HG02642 (cell line): ENCODE results near the gene NETO2.
A peak's percentile ranks its signal among the peaks of the same experiment; 100 is the strongest.

Experiments used
- ATAC-seq: cut with Tn5 transposase; IDR thresholded peaks from one replicate; pipeline ENCODE4 v1.9.1; 2021; ENCODE audit warnings: mild to moderate bottlenecking; ENCODE audit not compliant: unreplicated experiment, poor library complexity

NETO2 gene

DNA sequence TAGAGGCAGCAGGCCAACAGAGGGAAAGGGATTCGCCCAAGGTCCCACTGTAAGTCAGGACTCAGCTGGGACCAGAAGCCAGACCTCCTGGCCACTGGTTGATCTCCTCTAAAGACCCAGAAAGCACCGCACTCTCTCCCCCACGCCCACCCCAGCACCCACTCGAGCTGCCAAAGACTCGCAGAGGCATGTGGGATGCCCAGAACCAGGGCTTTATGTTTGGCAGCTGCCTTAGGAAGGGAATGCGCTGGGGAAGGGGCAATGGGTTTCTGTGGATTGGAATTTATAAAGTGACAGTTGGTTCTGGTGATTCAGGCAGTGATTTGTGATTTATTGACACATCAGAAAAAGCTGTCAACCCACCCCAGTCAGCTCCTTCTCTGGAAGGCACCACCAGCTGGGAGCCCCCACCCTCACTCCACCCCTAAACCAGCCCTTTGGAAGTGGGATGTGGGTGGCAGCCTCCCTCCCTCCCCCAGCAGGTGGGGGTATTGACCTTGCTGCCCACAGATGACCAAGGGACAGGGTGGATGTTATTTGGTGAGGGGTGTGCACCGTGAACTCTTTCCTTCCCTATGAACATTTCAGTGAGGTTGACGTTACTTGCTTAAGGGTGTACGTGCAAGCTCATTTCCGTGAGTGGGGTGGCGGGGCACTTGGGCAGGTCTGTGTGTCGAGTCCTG is 93.7 kb downstream of the NETO2 start:
- no peak for ATAC-seq

DNA sequence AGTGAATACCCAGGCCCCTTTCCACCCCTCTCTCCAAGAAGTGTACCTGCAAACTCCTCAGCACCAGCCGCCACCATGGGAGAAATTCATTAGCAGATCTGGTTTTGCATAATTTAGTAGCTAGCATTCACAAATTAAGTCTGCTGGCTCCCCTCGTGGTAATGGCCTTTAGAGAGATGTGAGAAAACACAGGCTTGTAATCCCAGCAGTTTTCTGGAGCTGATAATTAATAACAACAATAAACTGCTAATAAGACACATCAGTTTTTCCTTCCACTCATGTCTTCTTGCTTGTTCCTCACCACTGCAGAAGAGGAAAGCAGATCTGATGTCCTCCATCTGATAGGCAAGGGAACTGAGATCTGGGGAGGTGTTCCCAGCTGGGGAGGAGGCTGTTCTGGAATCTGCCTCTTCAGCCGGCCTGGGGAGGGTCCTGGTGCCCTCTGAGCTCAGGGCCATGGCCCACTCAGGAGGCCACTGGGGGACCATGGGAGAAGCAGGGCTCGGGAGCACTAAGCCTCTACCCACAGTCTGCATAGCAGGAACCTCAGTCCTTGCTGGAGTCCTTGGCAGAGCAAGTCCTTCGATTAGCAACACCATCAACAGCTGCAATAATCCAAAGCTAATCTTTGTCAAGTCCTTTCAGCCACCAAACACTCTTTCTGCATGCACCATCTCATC is 96.1 kb downstream of the NETO2 start:
- ATAC-seq = no peak

DNA sequence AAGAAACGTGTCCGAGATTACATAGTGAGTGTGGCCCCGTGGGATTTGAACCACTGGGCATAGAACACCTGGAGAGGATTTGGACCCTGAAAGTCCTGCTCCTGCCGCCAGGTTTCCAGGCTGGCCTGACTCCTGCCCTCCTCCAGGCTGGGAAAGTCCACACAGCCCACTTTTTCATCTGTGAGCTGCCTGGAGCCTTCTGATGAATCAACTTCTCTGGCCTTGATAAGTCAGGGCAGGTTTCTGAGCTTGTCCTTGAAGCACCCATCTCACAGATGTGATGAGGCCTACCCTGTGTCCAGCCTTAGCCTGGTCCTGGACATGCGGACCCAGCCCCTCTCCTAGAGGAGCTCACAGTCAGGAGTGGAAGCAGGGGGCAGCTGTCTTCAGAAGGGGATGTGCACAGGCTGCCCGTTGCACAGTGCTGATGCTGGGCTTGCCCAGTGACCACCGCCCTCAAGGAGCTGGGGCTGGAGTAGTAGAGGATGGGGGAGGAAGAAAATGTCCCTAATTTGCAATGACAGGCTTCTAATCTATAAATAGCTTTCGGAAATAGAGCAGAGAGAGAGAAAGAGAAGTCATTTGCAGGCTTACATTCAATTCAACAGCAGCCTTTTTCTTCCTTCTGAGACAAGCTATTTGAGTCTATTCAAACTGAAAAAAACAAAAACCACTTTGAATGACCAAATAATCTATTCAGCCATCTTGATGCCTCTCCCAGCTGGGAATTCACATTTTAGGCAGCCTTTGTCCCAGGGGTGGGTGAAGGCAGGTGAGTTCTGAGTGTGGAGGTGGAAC is 96.8 kb downstream of the NETO2 start:
- peak; percentile 67 for ATAC-seq

- no peak for ATAC-seq
Observed at GRCh38 chr16:47045459-47045858, 98.3 kb downstream of the NETO2 start.

GRCh38 chr16:47045023-47045422 is 98.7 kb downstream of the NETO2 start:
- ATAC-seq = no peak

- no peak for ATAC-seq
Observed at GRCh38 chr16:47043970-47044684, 99.6 kb downstream of the NETO2 start.

GRCh38 chr16:47043200-47043599 is 100.5 kb downstream of the NETO2 start:
- no peak for ATAC-seq

DNA sequence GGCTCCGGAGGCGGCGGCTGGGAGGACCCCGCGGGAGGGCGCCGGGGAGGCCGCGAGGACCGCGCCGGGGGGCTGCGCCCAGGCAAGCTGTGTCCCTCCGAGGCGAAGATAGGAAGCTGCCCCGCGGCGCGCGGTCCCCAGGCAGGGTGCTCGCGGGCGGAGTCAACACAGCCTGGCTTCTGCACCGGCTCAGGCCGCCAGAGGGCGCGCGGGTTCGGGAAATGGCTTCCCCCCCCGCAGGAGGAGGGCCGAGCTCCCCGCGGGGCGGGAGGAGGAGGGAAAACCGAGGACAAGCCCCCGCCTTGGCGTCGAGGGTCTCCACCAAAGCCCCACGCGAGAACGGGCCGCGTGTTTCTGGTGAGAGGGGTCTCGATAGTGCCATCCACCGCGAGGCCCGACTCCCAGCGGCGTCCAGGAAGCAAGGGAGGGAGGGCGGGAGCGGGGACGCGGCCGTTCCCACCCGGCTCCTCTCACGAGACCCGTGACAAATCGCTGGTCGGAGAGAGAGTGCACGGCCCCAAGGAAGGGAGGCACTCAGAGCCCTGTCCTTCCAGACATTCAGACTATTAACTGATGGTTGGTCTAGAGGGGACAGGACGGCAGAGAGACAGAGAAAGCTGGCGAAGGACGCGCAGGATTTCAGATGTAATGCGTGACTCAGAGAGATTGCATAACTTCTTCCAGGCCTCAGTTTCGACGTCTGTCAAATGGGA is 105.8 kb downstream of the NETO2 start:
- peak; percentile 92 for ATAC-seq

- ATAC-seq = peak; percentile 35
Observed at GRCh38 chr16:47037396-47037745, 106.4 kb downstream of the NETO2 start.

DNA sequence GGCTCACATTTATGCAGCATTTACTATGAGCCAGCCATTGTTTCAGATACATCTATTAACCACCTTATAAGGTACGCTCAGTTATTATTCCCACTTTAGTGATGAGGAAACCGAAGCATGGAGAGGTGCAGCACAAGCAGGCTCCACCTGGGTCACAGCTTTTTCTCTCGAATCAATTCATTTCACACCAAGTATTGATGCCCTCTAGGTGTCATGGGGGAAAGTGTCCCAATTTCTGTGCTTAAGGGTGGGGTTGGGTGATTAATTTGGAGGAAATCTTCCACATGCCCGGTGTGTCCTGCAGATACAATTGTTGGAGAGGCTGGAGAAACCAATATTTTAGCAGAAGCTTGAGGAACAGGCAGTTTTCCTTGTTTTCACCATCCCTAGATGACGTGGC is 107.5 kb downstream of the NETO2 start:
- no peak for ATAC-seq

GRCh38 chr16:47035436-47035835 is 108.3 kb downstream of the NETO2 start:
- no peak for ATAC-seq

DNA sequence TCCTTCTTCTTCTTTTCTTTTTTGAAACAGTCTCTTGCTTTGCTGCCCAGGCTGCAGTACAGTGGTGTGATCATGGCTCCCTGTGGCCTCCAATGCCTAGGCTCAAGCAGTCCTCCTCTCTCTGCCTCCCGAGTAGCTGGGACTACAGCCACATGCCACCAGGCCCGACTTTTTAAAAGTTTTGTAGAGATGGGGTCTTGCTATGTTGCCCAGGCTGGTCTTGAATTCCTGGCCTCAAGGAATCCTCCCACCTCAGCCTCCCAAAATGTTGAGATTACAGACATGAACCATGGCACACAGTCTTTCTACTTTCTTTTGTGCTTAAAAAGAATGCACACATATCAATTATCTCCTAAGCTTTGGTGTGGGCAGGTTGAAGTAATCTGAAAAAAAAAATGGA is 109.3 kb downstream of the NETO2 start:
- ATAC-seq = no peak

DNA sequence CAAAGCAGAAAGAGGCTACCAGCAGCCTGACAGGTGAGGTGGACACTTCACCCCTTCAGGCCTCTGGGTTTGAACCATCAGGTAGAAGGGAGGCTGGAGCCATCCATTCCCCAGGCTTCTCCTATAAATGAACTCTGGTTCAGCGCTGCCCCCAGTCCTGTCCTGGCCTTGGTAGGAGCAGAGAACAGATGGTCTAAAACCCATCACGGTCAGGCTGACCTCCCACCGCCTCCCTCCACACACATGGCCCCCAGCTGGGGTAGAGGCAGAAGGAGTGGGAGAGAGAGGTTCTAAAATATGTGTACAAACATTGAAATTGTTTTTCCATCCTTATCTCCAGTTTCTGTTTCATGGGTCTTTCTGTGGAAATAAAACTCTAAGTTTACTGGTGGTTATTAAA is 110.6 kb downstream of the NETO2 start:
- ATAC-seq = no peak

- ATAC-seq = no peak
Observed at GRCh38 chr16:47029724-47030123, 114.0 kb downstream of the NETO2 start.

GRCh38 chr16:47028767-47029377 is 114.9 kb downstream of the NETO2 start:
- ATAC-seq = no peak
